NCI-H226 (cell line): ENCODE data around the gene PFDN6.
"Not testable (repeated sequence)": the region's sequence is repeated elsewhere in the genome, so short reads cannot be mapped to it uniquely, and the experiment has no call there.

ENCODE experiments used
- DNase-seq: peaks from one replicate; pipeline ENCODE4 v3.0.0-alpha.2; 2015

PFDN6 gene

DNA sequence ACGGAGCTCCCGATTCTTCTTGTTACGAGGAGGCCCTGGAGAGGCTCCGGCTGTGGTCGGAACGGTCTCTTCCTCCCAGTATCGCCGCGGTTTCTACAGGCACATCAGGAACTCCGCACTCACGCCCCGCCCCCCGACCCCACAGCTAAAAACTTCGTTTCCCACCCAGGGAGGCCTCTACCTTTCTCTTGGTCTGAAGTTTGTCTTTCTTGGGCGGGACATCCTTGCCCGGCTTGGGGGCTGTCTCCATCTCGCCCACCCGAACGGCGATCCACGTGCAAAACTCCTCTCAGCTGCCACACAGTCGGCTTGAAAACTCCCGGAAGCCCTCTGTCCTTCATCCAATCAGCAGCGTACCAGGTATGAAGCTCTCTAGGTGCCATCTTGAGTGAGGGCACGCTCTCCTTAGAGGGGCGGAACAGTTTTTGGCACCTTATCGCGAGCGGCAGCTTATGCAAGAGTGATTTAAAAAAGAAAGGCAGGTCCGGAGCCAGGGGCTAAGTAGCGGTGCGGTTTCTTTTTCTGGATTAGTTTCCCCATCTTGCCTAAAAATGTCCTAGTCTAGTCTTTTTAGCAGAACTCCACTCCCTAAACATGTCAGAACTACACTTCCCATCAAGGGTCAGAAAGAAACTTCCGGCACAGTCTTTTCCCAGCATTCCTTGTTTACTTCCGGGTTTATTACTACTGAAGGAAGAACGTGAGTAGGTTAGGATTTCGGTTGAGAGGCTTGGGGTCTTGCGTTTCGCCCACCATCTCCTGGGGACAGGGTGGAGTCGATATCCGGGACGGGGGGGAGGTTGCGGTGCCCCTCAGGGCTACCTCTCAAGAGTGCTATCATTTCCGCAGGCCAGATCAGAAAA is at the start of gene PFDN6, which contains the start of gene WDR46:
TSS of gene PFDN6 (plus strand) at position 681 of the 863 bp plus-strand sequence. CDS start 256 bp downstream, outside the sequence.
TSS of gene WDR46 (minus strand) at position 319 of the 863 bp plus-strand sequence. CDS start at position 250, 69 bp downstream.
- peak; percentile 90 for DNase-seq

DNA sequence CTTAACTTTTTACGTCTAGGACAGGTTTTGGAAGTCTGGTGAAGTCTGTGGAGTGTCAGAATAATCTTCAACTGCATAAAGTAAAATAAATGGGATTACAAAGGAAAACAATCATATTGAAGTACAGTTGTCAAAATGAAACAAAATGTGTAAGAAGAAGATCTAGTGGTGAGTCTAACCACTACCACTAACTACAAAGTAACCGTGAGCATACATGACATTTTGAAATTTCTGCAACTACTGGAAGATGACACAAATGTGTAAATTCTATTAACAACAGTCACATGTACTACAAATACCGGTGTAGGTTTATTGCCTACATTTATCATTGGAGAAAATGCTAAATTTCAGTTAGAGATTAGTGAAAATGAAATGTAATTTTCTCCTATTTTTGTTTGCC is 47.4 kb upstream of the PFDN6 start:
- DNase-seq = no peak

DNA sequence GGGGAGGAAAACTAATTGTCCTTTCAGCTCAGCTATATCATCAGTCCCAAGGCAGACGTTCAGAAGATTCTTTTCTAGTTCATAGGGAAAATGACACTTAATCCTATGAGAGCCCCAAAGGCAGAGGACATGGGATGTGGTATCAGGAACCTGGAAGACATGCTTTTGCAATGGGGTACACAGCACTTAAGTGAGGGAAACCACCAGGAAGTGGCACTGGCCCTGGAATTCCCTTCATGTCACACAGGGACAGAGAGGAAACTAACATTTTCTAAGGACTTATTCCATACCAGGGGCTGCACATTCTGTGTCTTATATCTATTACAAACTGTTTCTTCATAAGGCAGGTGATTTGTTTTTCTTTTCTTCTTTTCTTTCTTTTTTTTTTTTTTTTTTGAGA is 45.9 kb upstream of the PFDN6 start:
- no peak for DNase-seq

DNA sequence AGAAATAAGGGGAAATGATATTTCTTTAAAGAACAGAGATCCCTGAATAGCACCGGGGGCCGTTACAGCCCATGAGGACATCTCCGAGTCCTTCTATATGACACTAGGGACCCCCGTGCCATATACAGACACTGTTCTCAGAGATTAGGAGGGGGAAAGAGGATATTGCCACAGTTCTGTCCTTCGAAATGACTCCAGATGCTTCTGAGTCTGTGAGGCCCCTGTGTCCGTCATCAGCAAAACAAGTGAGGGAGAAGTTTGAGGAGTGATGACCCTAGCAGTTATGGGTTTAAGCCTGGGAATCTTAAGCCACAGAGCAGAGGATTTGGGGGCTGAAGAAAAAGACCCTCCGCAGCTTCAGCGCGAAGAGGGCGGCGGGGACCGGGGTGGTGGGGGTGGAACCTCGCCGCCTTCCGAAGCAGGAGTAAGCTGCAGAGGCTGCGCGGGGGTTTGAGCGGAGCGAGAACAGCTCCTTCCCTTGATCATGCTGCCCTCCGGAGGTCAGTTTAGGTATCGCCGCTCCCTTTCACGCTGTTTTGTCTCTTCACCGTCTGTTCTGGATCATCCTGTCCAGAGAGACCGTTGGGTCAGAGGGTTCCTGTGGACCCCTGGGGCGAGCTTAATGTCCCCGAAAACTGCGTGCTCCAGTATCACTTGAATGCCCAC is 41.3 kb upstream of the PFDN6 start:
- peak; percentile 80 for DNase-seq

DNA sequence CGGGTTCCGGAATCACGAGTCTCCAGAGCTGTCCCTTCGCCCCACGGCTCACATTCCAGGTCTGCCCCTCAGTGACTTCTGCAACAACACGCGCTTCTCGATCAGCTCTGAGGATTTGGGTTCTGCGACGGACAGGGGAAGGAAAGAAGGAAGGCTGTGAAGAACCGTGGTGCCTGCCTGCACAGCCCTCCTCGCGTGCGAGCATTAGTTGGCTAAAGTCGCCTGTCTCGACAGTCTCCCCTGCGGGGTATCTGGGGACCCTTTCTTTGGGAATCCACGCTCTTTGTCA is 40.8 kb upstream of the PFDN6 start:
- no peak for DNase-seq

DNA sequence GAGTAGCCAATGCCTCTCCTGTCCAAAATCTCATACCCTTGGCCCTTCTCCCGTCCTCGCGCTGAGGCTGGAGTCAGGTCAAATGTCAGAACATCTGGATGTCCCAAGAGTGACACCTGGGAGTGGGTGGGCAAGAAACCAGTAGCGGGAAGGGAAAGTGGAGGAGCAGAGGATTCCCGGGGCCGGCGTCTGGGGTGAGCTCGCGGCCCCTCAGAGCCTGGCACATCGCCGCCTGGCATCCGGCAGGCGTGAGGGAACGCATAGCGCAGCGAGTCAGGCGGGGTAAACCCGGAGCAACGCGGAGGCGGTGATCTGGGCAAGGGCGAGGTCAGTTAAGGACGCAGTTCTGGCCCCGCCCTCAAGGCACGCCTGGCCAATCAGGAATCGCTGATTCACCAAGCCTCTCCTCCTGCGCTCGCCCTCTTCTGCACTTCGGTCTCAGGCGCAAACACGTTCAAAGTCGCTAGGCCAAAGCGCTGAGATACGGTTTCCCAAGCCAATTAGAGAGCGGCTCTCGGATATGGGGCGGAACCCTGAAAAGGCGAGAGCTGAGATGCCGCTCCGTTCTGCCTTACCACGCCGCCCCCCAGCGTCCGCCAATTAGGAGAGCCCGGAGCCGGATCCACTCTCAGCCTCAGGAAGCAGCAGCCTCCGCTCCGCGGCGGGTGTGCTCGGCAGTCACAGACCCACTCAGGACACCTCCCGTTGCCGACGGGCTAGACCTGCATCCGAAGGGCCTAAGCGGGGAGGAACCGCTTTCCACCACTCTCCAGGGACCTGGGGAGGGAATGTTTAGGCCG is 40.3 kb upstream of the PFDN6 start:
- DNase-seq = peak; percentile 100

DNA sequence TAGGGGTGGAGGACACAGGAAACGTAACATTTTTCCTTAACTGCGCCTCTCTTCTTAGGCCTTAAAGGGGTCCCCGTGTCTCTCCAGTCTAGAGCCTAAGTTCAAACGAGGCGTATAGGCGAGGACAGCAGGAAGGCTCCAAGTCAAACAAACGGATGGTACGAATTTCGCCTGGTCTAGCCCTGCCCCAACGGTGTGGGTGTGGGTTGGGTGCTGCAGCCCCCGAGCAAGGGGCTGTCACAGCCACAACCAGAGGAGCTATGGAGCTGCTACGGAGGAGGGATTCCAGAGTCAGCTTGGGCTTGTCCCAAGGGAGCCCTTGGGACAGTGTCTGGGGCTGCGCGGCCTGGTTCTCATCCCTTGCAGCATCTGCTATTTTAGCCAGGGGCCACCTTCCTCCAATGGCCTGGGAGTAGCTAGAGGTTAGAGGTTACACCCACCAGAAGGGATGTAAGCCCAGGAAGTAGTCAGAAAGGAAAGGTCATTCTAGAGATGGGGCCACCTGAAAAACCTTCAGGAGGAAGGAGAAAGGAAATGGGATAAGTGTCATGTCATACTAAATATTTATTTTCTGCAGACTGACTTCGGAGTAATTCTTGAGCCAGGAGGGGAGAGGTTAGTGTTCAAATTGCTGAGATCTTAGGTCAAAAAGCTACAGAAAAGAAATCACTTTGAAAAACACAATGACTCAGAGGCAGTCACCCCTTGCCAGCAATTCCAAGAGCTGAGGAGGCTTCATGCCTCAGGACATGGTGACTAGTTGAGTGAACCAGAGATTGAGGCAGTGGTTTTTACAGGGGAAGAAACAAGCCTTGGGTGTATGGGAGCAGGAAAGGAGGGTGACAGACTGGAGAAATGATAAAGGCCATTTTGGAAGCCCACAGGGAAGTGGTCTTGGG is 39.4 kb upstream of the PFDN6 start:
- DNase-seq = peak; percentile 71

DNA sequence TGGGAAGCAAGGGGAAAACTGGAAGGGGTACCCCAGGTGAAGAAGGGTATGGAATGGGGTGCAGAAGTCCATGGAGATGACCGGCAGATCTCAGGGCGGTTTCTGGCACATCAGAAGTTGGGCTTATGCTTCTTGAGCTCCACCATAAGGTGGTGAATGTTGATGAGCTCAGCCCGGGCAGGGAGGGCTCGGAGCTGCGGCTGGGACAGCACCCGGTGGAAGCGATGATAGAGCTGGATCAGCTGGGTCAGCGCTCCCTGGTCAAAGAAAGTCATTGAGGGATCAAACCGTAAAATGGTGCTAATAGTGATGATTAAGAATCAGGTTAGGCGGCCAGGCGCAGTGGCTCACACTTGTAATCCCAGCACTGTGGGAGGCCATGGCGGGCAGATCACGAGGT is 38.7 kb upstream of the PFDN6 start:
- DNase-seq = no peak

DNA sequence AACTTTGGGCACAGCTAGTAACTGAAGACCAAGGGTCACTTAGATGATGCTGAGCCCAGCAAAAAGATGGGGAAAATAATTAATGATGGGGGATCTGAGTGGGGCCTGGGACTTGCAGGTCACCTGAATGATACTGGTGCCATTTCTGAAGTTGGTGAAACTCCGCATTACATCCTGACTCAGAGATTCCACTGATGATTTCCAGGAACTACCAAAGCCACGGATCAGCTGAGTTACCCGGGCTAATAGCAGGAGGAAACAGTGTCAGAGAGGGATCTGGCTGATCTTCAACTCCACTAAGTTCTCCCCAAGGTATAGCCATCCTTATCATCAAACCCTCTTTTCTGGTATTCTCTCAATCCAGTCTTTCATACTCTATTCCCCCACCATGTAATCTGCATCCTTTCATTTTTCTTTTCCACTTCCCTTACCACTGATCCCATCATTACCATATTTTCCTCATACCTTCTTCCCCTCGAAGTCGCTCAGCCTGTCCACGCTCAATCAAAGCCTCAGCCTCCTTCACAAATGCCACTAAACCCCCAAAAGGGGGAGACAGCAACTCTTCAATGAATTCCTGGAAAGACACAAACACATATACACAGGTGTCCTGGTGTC is 37.9 kb upstream of the PFDN6 start:
- DNase-seq = no peak

DNA sequence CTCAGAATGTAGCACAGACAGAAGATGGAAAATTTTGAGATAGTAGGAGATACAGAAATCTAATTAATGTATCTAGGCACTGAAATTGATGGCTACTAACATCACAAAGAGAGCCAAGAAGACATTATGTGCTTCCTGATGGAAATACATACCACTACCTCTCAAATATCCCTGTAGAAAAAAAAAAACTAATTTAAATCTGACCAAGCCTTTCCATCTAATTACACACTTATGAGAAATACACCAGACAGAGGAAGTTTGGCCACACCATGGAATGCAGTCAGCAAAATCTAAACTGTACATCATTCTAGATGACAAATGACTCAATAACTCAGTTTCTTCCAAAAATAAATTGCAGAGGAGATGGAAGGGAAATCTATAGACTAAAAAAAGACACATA is 36.6 kb upstream of the PFDN6 start:
- no peak for DNase-seq

DNA sequence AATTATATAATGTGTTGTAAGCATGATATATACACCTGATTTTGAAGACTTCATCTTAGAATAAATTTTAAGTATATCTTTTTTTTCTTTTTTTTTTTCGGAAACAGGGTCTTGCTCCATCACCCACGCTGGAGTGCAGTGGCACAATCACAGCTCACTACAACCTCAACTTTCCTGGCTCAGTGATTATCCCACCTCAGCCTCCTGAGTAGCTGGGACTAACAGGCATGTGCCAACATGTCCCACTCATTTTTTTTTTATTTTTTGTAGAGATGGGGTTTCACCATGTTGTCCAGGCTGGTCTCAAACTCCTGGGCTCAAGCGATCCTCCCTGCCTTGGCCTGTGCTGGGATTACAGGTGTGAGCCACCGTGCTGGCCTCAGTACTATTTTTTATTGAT is 34.8 kb upstream of the PFDN6 start:
- DNase-seq = no peak

DNA sequence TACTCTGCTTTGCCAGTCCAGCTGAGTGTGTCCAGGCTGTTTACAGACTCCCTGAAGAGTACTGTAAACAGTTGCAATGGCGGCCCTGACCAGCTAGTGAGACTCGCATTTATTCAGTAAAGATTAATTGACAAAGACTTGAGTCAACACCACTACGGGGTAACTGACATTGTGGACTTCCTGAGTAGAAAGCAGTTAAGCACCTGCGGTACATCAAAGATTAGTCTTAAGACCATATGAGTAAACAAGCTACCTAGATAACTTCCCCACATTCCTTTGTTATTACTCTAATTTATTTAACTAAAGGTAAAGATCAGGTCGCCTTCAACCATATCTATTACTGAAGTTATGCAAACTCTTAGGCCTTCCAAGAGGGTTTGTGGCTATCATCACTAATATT is 30.4 kb upstream of the PFDN6 start:
- DNase-seq = peak; percentile 20

DNA sequence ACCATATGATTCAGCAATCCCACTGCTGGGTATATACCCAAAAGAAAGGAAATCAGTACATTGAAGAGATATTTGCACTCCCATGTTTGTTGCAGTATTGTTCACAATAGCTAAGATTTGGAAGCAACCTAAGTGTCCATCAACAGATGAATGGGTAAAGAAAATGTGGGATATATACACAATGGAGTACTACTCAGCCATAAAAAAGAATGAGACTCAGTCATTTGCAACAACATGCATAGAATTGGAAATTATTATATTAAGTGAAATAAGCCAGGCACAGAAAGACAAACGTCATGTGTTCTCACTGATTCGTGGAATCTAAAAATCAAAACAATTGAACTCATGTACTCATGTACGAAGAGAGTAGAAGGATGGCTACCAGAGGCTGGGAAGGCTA is 26.9 kb upstream of the PFDN6 start:
- DNase-seq = not testable (repeated sequence)

DNA sequence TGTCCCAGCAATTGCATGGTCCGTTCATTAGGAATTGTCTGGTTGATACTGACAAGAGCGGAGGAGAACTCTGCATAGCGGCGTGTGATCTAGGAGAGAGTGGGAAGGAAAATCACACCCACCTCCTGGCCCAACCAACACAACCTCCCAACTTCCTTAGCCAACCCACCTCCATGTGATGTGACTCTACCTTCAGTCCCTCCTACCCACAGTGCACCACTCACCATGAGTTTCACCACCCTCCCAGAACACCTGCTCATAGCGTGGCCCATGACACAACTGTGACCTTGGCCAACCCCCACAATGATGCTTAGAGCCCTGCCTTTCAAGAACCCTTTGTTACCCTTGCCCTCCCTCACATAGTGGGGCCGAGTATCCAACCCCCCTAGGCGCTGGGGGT is 25.4 kb upstream of the PFDN6 start:
- no peak for DNase-seq

DNA sequence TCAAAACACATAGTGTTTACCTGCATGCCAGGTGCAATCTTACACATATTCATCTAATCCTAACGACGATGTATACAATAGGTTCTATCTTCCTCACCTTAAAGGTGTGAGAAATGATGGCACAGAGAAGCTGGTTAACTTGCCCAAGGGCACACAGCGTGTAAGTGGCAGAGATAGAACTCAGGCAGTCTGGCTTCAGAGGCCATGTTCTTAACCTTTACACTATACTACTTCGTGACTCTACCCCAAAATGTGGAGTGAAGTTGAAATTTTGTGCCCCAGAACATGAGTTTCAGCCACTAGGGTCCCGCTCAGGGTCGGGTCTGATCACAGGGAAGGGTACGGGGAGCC is 18.3 kb upstream of the PFDN6 start:
- no peak for DNase-seq

DNA sequence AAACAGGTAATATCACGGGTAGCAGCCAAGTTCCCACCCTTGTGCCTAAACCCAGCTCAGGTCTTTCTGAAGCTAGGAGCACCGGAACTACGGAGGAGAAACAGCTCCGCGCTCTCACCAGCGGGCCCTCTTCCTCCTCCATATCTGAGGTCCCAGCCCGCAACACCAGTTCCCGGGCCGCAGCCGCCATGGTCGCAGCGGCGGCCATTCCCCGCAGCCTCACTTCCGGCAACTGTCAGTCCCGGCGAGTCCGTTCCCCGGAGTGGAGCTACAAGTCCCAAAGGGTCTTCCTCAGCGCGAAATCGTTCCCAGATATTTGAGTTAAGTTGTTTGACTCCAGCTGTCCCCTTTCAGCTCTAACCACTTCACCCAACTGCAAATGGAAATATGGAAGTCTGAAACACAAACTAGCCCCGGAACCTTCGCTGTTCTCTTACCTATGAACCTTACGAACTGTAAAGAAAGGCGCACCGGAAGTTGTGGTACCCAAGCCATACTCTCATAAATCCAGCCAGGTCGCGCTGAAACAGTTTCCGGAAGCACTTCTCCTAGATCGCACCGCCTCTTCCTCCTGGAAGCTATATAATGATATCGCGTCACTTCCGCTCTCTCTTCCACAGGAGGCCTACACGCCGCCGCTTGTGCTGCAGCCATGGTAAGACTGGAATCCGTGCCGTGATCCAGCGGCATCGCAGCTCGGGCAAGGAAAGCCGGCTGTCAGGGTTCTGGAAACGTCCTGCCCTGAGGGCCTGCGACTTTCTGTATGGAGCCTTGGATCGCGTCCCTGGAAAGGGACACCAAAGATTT is 17.7 kb upstream of the PFDN6 start, which contains the start of the genes RPS18 and VPS52:
TSS of gene RPS18 (plus strand) at position 608 of the 807 bp plus-strand sequence. CDS start at position 653, 45 bp downstream.
TSS of gene VPS52 (minus strand) at position 409 of the 807 bp plus-strand sequence. CDS start at position 208, 201 bp downstream.
- peak; percentile 94 for DNase-seq

DNA sequence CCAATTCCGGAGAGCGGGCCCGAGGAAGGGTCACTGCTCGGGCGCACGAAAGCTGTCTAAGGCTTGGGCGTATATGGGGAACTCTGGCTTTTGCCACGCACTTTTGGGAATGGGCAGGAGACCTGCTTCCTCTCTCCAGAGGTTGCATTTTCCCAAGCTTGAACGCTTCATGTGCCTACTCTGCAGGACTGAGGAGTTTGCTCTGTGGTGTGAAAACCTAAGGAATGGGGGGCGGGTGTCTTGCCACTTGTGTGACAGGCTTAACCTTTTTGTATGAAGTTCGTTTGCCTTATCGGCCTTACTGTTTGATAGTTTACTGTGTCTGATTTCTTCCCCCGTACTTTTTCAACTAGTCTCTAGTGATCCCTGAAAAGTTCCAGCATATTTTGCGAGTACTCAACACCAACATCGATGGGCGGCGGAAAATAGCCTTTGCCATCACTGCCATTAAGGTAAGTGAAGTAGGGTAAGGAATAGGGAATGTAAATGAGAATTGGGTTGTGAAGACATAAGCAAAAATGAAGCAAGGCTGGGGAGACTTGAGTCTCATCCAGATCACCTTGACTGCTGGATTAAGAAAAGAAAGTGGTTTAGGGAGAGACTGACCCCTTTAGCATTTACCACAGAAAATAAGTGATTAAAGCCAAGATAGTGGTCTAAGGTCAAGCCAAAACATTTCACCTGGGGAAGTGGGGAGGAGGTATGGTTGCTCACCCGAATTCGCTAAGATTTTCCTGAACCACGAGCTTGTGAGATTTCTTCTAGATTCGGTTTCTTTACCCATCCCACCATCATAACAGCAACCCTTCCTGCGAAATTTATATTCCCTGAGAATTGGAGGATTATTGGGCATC is 16.9 kb upstream of the PFDN6 start:
- no peak for DNase-seq

DNA sequence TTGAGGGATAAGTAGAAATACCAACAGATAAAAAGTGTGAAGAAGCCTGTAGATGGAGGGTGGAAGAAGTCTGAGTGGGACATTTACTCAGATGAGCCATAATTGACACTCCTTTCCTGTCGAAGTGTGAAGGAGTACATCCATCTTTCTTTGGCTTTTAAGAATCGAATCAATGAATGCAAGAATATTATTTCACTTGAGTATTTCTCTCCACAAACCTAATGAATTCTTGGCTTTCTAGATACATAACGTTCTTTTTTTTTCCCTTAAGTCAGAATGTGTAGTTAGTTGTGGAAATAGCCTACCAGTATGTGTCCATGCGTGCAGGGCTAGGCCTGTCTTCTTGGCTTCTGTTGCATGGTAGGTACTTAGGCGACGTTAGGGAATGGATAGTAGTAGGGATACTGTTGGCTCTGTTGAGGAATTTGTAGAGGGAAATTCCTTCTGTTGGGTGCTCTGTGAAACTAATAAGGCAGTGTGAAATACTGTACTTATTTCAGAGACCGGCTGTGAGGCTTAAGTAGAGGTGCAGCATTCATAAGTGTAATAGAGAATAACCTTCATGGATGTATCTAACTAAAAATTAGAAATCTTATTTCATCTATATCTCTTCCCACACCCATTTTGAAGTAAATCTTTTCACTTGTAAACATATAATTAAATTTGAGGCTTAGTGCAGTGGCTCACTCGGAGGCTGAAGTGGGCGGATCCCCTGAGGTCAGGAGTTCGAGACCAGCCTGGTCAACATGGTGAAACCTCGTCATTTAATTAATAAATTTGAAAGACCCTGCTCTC is 16.1 kb upstream of the PFDN6 start:
- no peak for DNase-seq
